Natural killer cell treated with Interleukin-12 subunit alpha and Interleukin-12 subunit beta and Interleukin-15 and Interleukin-18, amount 100 ng/mL, for 72 hours (primary cell): ENCODE results near the gene RASA4. TPM values are rescaled to one million over a fixed set of nuclear protein-coding genes. Genes with fewer than 3 reads are reported as not detected.
"Not testable (repeated sequence)": the region's sequence is repeated elsewhere in the genome, so short reads cannot be mapped to it uniquely, and the experiment has no call there.

Experiments used
- ATAC-seq, 2 donors: fragments of 150-1000 bp; cut with Tn5 transposase in 1 of 2; sonication (Bioruptor Pico), chemical (Tn5 transposase) in 1 of 2; 2 replicates each; pipeline ENCODE4 v1.10.0; 2021
- DNase-seq: peaks from one replicate; pipeline ENCODE4 v3.0.0; 2022; ENCODE audit warnings: low spot score
- H3K27ac Mint-ChIP-seq, 2 donors: 1 replicate in 1 of 2; 2 replicates in 1 of 2; pipeline ENCODE4 v1.8.0; 2022; ENCODE audit warnings: mixed read lengths in 2 of 2, mild to moderate bottlenecking in 1 of 2, moderate library complexity in 1 of 2
- H3K27me3 Mint-ChIP-seq, 2 donors: 1 replicate in 1 of 2; 2 replicates in 1 of 2; pipeline ENCODE4 v1.8.0; 2022; ENCODE audit warnings: mixed read lengths in 2 of 2
- H3K36me3 Mint-ChIP-seq: one replicate; pipeline ENCODE4 v1.8.0; 2022; ENCODE audit warnings: mixed read lengths
- H3K4me1 Mint-ChIP-seq, 2 donors: 1 replicate in 1 of 2; 2 replicates in 1 of 2; pipeline ENCODE4 v1.8.0; 2022; ENCODE audit warnings: low read depth in 2 of 2, mixed read lengths in 2 of 2, mild to moderate bottlenecking in 1 of 2
- H3K4me3 Mint-ChIP-seq: one replicate; pipeline ENCODE4 v1.8.0; 2022; ENCODE audit warnings: mixed read lengths
- H3K9me3 Mint-ChIP-seq: 2 replicates; pipeline ENCODE4 v1.8.0; 2022; ENCODE audit warnings: mixed read lengths
- total RNA-seq, 2 donors: library from RNA; stranded (reverse); gene quantifications; one replicate each; pipeline ENCODE4 v1.2.3, GENCODE V29; 2022

RASA4 gene
- 10 to 100 TPM in 1 of 2 donors, 1 to 10 TPM in 1; 7.9 to 24.0 TPM for total RNA-seq

DNA sequence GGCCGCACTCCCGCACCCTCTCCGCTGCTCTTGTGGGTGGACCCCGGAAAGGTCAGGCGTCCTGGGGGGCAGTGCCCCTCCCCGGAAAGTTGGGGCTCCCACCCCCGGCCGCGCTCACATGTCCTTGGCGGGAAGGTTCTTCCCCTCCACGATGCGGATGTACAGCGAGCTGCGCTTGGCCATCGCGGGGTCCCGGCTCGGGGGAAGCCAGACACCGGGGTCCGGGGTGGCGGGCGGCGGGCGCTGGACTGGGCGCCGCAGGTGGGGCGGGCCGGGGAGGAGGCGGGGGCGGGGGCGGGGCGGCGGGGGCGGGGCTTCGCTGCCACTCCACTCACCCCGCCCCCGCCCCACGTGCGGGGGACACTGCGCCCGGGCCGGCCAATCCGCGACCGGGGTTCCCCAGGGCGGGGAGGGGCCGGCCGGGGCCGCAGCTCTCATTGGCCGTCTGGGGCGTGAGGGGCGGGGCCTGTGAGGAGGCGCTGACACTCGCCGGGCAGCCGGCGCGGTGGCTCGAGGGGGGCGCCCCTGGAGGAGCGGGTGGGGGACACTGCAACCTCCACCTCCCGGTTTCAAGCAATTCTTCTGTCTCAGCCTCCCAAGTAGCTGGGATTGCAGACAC is at the start of gene RASA4:
TSS of gene RASA4 (minus strand) at position 250 of the 619 bp plus-strand sequence. CDS start at position 183, 67 bp downstream.
- DNase-seq (peak; percentile 65), ATAC-seq (peak; percentile 98 to 99)
- not testable (repeated sequence) for H3K27me3 Mint-ChIP-seq, H3K9me3 Mint-ChIP-seq, H3K36me3 Mint-ChIP-seq, H3K27ac Mint-ChIP-seq, H3K4me1 Mint-ChIP-seq
- peak within 1 kb of the TSS; percentile 39 for H3K4me3 Mint-ChIP-seq

DNA sequence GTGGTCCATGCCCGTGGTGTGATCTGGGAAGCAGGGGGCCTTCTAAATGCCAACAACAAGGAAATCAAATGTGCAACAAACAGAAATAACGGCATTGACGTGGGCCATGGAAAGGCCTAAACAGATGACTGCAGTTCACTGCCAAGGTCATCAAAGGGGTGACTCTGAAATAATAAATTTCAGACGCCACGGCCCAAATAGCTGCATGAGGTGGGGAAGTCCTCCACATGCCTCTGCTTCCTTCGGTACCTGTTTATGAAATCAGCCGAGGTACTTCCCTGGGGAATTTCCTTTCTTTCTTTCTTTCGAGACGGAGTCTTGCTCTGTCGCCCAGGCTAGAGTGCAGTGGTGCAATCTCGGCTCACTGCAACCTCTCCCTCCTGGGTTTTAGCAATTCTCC is 48.2 kb upstream of the RASA4 start:
- DNase-seq, H3K9me3 Mint-ChIP-seq, ATAC-seq: not testable (repeated sequence)

DNA sequence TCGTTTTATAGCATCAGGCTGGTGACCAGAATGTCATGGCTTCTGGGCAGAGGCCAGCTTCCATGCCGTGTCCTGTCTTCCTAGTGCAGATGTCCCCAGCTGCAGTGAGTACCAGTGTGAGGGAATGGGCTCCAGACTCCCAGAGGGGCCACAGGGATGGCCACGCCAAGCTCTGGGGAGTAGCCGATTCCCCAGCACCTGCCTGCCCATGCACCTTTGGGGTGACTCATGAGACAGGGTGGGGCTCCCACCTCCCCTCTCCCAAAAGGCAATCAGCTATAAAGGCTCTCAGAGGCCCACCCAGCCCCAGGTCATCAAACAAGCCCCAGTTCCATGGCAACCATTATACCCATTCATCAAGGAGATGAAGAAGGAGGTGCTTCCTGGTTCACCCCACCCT is 33.4 kb upstream of the RASA4 start, which contains the start of gene SPDYE2B:
TSS of gene SPDYE2B (plus strand) at position 396 of the 400 bp plus-strand sequence. CDS start 2,030 bp downstream, outside the sequence.
- not testable (repeated sequence) for H3K9me3 Mint-ChIP-seq, H3K36me3 Mint-ChIP-seq, H3K27ac Mint-ChIP-seq, H3K4me3 Mint-ChIP-seq, H3K4me1 Mint-ChIP-seq, DNase-seq, H3K27me3 Mint-ChIP-seq
- peak in 1 of 2 donors; percentile 54 for ATAC-seq

More for the DNA sequence above, 48.2 kb upstream of the RASA4 start:
- not testable (repeated sequence) for H3K4me3 Mint-ChIP-seq, H3K27me3 Mint-ChIP-seq, H3K36me3 Mint-ChIP-seq, H3K4me1 Mint-ChIP-seq, H3K27ac Mint-ChIP-seq

DNA sequence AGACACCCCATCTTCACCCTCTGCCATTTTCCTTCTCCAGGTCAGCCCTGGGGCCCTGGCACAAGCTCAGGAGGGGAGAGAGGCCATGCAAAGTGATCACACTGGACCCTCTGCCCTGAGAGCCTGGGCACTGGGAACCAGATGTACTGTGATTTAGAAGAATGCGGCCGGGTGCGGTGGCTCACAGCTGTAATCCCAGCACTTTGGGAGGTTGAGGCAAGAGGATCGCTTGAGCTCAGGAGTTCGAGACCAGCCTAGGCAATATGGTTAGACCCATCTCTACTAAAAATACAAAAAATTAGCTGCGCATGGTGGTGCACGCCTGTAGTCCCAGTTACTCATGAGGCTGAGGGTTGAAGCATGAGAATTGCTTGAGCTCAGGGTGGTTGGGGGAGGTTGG is 31.3 kb upstream of the RASA4 start:
- not testable (repeated sequence) for H3K9me3 Mint-ChIP-seq, H3K27me3 Mint-ChIP-seq, DNase-seq, H3K4me1 Mint-ChIP-seq, H3K36me3 Mint-ChIP-seq, H3K27ac Mint-ChIP-seq, H3K4me3 Mint-ChIP-seq
- peak in 1 of 2 donors; percentile 28 for ATAC-seq

- not testable (repeated sequence) for H3K27me3 Mint-ChIP-seq, DNase-seq, H3K4me3 Mint-ChIP-seq, ATAC-seq, H3K36me3 Mint-ChIP-seq, H3K4me1 Mint-ChIP-seq, H3K27ac Mint-ChIP-seq, H3K9me3 Mint-ChIP-seq
These were observed 26.8 kb upstream of the RASA4 start for GRCh38 chr7:102643404-102643803.

- not testable (repeated sequence) for DNase-seq, H3K27ac Mint-ChIP-seq, H3K36me3 Mint-ChIP-seq, H3K27me3 Mint-ChIP-seq, ATAC-seq, H3K4me3 Mint-ChIP-seq, H3K9me3 Mint-ChIP-seq, H3K4me1 Mint-ChIP-seq
These were observed 26.1 kb upstream of the RASA4 start, which contains the start of gene UPK3BL1 for GRCh38 chr7:102642691-102643090. UPK3BL1 (minus strand) TSS chr7:102642791; CDS start chr7:102642741, 50 bp downstream.

- not testable (repeated sequence) for H3K36me3 Mint-ChIP-seq, H3K9me3 Mint-ChIP-seq, H3K4me1 Mint-ChIP-seq, H3K27me3 Mint-ChIP-seq, H3K4me3 Mint-ChIP-seq, H3K27ac Mint-ChIP-seq
- DNase-seq (peak; percentile 40), ATAC-seq (peak in 1 of 2 donors; percentile 3)
These were observed 22.3 kb upstream of the RASA4 start for GRCh38 chr7:102638848-102639247.

DNA sequence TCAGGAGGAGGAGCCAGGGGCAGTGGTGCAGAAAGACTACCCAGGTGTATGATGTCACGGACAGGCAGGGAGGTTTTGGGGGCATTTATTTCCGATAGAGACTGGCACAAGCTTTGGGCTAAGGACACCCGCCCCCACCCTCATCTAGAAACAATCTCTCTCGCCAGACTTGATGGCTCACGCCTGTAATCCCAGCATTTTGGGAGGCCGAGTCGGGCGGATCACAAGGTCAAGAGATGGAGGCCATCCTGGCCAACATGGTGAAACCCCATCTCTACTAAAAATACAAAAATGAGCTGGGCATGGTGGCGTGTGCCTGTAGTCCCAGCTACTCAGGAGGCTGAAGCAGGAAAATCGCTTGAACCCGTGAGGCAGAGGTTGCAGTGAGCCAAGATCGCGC is 20.4 kb upstream of the RASA4 start:
- DNase-seq, H3K4me3 Mint-ChIP-seq, H3K36me3 Mint-ChIP-seq, H3K27me3 Mint-ChIP-seq, H3K27ac Mint-ChIP-seq, H3K4me1 Mint-ChIP-seq, ATAC-seq, H3K9me3 Mint-ChIP-seq: not testable (repeated sequence)

DNA sequence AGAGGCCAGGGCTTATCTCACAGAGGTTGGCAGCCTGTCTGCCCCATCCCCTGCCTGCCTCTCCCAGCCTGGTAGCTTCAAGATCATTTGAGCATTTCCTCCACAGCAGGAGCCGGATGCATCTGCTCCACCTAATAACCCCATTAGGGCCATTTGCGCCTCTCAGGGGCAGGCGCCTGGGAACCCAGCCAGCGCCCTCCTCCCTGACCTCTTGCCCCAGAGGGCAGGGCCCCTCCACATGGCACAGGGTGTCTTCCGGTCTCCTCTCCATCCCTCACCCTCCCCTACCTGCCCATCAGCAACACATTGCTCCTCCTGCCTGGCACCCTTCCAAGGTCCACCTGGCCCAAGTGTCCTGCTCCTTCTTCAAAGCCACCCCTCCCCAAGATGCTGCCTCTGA is 18.8 kb upstream of the RASA4 start:
- H3K9me3 Mint-ChIP-seq, H3K36me3 Mint-ChIP-seq: not testable (repeated sequence)

GRCh38 chr7:102634299-102634698 is 17.7 kb upstream of the RASA4 start:
- not testable (repeated sequence) for H3K4me1 Mint-ChIP-seq, DNase-seq, H3K9me3 Mint-ChIP-seq, H3K27ac Mint-ChIP-seq, H3K4me3 Mint-ChIP-seq, H3K27me3 Mint-ChIP-seq, H3K36me3 Mint-ChIP-seq, ATAC-seq

More for the DNA sequence above, 18.8 kb upstream of the RASA4 start:
- ATAC-seq, DNase-seq, H3K4me1 Mint-ChIP-seq, H3K27ac Mint-ChIP-seq, H3K27me3 Mint-ChIP-seq, H3K4me3 Mint-ChIP-seq: not testable (repeated sequence)

GRCh38 chr7:102630622-102631021 is 14.1 kb upstream of the RASA4 start:
- peak; percentile 15 for DNase-seq
- not testable (repeated sequence) for H3K9me3 Mint-ChIP-seq, H3K27ac Mint-ChIP-seq, H3K4me3 Mint-ChIP-seq, H3K27me3 Mint-ChIP-seq, H3K4me1 Mint-ChIP-seq, H3K36me3 Mint-ChIP-seq, ATAC-seq

GRCh38 chr7:102627271-102627904 is 10.8 kb upstream of the RASA4 start:
- ATAC-seq, H3K27ac Mint-ChIP-seq, H3K27me3 Mint-ChIP-seq, H3K36me3 Mint-ChIP-seq, H3K4me1 Mint-ChIP-seq, DNase-seq, H3K4me3 Mint-ChIP-seq, H3K9me3 Mint-ChIP-seq: not testable (repeated sequence)

- not testable (repeated sequence) for DNase-seq, H3K27ac Mint-ChIP-seq, H3K27me3 Mint-ChIP-seq, H3K4me1 Mint-ChIP-seq, H3K9me3 Mint-ChIP-seq, H3K36me3 Mint-ChIP-seq, ATAC-seq, H3K4me3 Mint-ChIP-seq
These were observed 1.6 kb upstream of the RASA4 start for GRCh38 chr7:102618122-102618521.

DNA sequence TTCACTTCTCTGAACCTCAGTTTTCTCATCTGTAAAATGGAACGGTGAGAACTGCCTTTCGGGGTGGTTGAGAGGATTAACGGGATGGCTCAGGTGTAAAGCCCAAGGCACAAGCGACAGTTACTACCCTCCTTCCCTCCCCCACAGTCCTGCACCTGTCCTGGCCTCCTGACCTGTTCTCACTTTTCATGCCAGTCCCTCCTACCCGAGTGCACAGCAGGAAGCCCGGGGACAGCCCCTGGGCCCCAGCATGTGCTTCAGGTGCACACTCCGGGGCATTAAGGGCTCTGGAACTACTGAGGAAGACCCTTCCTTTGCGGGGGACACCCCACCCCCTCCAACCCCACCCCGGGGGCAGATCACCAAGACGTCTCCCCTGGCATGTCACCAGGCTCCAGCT is 626 bp downstream of the RASA4 start:
- H3K27me3 Mint-ChIP-seq, H3K36me3 Mint-ChIP-seq, H3K4me3 Mint-ChIP-seq, ATAC-seq, DNase-seq, H3K9me3 Mint-ChIP-seq, H3K27ac Mint-ChIP-seq, H3K4me1 Mint-ChIP-seq: not testable (repeated sequence)
